Mucosa of stomach (tissue), 1 donor: ENCODE measurements around the gene ALKBH3.

Source experiments
- H3K27me3 ChIP-seq: one replicate; pipeline ENCODE4 v1.7.0; 2013; ENCODE audit warnings: mild to moderate bottlenecking, low read length; ENCODE audit not compliant: control insufficient read depth, insufficient read depth
- H3K36me3 ChIP-seq: one replicate; pipeline ENCODE4 v1.7.0; 2013; ENCODE audit warnings: low read length; ENCODE audit not compliant: control insufficient read depth, insufficient read depth
- H3K4me1 ChIP-seq: one replicate; pipeline ENCODE4 v1.7.0; 2013; ENCODE audit warnings: mild to moderate bottlenecking, low read length; ENCODE audit not compliant: control insufficient read depth, insufficient read depth
- H3K4me3 ChIP-seq: one replicate; pipeline ENCODE4 v1.7.0; 2013; ENCODE audit warnings: low read length
- H3K9ac ChIP-seq: one replicate; pipeline ENCODE4 v1.7.0; 2013; ENCODE audit warnings: mild to moderate bottlenecking, low read length, moderate library complexity
- H3K9me3 ChIP-seq: one replicate; pipeline ENCODE4 v1.7.0; 2013; ENCODE audit warnings: mild to moderate bottlenecking, low read length, moderate library complexity; ENCODE audit not compliant: control insufficient read depth
- donor health status: Pancreatic carcinoma.

The ALKBH3 gene

GRCh38 chr11:43935424-43935979, 54.9 kb downstream of the ALKBH3 start:
- no peak overlapping the region for H3K9ac ChIP-seq
- H3K36me3 ChIP-seq: no peaks in the 10 kb centered on the region
- no peak overlapping the region for H3K4me3 ChIP-seq
- no peaks in the 10 kb centered on the region for H3K27me3 ChIP-seq
- peaks cover 5% of the 10 kb centered on the region for H3K4me1 ChIP-seq
- no peaks in the 10 kb centered on the region for H3K9me3 ChIP-seq

GRCh38 chr11:43936076-43936475, 55.4 kb downstream of the ALKBH3 start:
- peaks cover 5% of the 10 kb centered on the region for H3K4me1 ChIP-seq
- H3K4me3 ChIP-seq: no peak overlapping the region
- no peaks in the 10 kb centered on the region for H3K36me3 ChIP-seq

GRCh38 chr11:43937434-43938411, 57.1 kb downstream of the ALKBH3 start:
- H3K36me3 ChIP-seq: no peaks in the 10 kb centered on the region
- no peaks in the 10 kb centered on the region for H3K9me3 ChIP-seq
- H3K9ac ChIP-seq: no peak overlapping the region
- peaks cover 5% of the 10 kb centered on the region for H3K4me1 ChIP-seq
- no peak overlapping the region for H3K4me3 ChIP-seq
- peaks cover 17% of the 10 kb centered on the region for H3K27me3 ChIP-seq

More at GRCh38 chr11:43936076-43936475, 55.4 kb downstream of the ALKBH3 start:
- Histone ChIP-seq H3K9me3 (no peaks in the 10 kb centered on the region), H3K27me3 (peaks cover 4% of the 10 kb centered on the region), H3K9ac (no peak overlapping the region)

GRCh38 chr11:43941257-43941994, 60.8 kb downstream of the ALKBH3 start:
- Histone ChIP-seq H3K27me3 (peaks cover 49% of the 10 kb centered on the region), H3K4me3 (no peak overlapping the region), H3K9me3 (no peaks in the 10 kb centered on the region), H3K4me1 (peaks cover 16% of the 10 kb centered on the region), H3K36me3 (no peaks in the 10 kb centered on the region), H3K9ac (no peak overlapping the region)

- Histone ChIP-seq H3K4me1 (peaks cover 11% of the 10 kb centered on the region), H3K9me3 (no peaks in the 10 kb centered on the region), H3K9ac (peak overlapping the region; percentile 55), H3K36me3 (no peaks in the 10 kb centered on the region), H3K4me3 (no peak overlapping the region), H3K27me3 (peaks cover 49% of the 10 kb centered on the region)
These were observed 62.2 kb downstream of the ALKBH3 start for GRCh38 chr11:43942662-43943371.

GRCh38 chr11:43943372-43943930, 62.8 kb downstream of the ALKBH3 start:
- Histone ChIP-seq H3K36me3 (no peaks in the 10 kb centered on the region), H3K9me3 (no peaks in the 10 kb centered on the region), H3K4me1 (peaks cover 11% of the 10 kb centered on the region), H3K9ac (peak overlapping the region; percentile 43), H3K4me3 (peak overlapping the region; percentile 36), H3K27me3 (peaks cover 49% of the 10 kb centered on the region)

GRCh38 chr11:43943931-43944751, 63.5 kb downstream of the ALKBH3 start:
- Histone ChIP-seq H3K4me1 (peaks cover 11% of the 10 kb centered on the region), H3K4me3 (peak overlapping the region; percentile 36), H3K9me3 (no peaks in the 10 kb centered on the region), H3K9ac (peak overlapping the region; percentile 43), H3K36me3 (no peaks in the 10 kb centered on the region), H3K27me3 (peaks cover 49% of the 10 kb centered on the region)

- Histone ChIP-seq H3K9ac (peak overlapping the region; percentile 43), H3K4me1 (peaks cover 11% of the 10 kb centered on the region), H3K9me3 (no peaks in the 10 kb centered on the region), H3K27me3 (peaks cover 49% of the 10 kb centered on the region), H3K36me3 (no peaks in the 10 kb centered on the region), H3K4me3 (no peak overlapping the region)
These were observed 64.2 kb downstream of the ALKBH3 start for GRCh38 chr11:43944761-43945311.

- H3K9ac ChIP-seq: no peak overlapping the region
These were observed 66.4 kb downstream of the ALKBH3 start for GRCh38 chr11:43947003-43947500.

GRCh38 chr11:43947815-43948214, 67.2 kb downstream of the ALKBH3 start:
- H3K27me3 ChIP-seq: peaks cover 31% of the 10 kb centered on the region
- peaks cover 11% of the 10 kb centered on the region for H3K4me1 ChIP-seq
- no peaks in the 10 kb centered on the region for H3K36me3 ChIP-seq
- H3K4me3 ChIP-seq: no peak overlapping the region
- no peaks in the 10 kb centered on the region for H3K9me3 ChIP-seq
- no peak overlapping the region for H3K9ac ChIP-seq

More at GRCh38 chr11:43947003-43947500, 66.4 kb downstream of the ALKBH3 start:
- peaks cover 35% of the 10 kb centered on the region for H3K27me3 ChIP-seq
- H3K4me1 ChIP-seq: peaks cover 11% of the 10 kb centered on the region
- no peaks in the 10 kb centered on the region for H3K9me3 ChIP-seq
- H3K4me3 ChIP-seq: no peak overlapping the region
- H3K36me3 ChIP-seq: no peaks in the 10 kb centered on the region
